ENCODE results near the gene GRM8.

- TF ChIP-seq, protein P1, sequence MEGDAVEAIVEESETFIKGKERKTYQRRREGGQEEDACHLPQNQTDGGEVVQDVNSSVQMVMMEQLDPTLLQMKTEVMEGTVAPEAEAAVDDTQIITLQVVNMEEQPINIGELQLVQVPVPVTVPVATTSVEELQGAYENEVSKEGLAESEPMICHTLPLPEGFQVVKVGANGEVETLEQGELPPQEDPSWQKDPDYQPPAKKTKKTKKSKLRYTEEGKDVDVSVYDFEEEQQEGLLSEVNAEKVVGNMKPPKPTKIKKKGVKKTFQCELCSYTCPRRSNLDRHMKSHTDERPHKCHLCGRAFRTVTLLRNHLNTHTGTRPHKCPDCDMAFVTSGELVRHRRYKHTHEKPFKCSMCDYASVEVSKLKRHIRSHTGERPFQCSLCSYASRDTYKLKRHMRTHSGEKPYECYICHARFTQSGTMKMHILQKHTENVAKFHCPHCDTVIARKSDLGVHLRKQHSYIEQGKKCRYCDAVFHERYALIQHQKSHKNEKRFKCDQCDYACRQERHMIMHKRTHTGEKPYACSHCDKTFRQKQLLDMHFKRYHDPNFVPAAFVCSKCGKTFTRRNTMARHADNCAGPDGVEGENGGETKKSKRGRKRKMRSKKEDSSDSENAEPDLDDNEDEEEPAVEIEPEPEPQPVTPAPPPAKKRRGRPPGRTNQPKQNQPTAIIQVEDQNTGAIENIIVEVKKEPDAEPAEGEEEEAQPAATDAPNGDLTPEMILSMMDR (optimal IDR thresholded peaks at IDR 0.05 in 1 of 3, IDR thresholded peaks at IDR 0.05 in 1 of 3, conservative IDR thresholded peaks at IDR 0.05 in 1 of 3; ENCODE audit: extremely low read depth in 1 of 3, insufficient read depth in 2 of 3, low read length in 3 of 3) = no peak
- no peak for TF ChIP-seq EZH2 (IDR thresholded peaks at IDR 0.05; ENCODE audit: low read length)
These were observed 764.9 kb downstream of the GRM8 start for GRCh38 chr7:126487728-126488442.
